GM19351 (cell line): Measurements from ENCODE around the gene CACNG5.

ENCODE experiments used
- ATAC-seq: cut with Tn5 transposase; IDR thresholded peaks from one replicate; pipeline ENCODE4 v1.9.1; 2021; ENCODE audit warnings: mild to moderate bottlenecking, moderate library complexity; ENCODE audit not compliant: unreplicated experiment

CACNG5 gene

DNA sequence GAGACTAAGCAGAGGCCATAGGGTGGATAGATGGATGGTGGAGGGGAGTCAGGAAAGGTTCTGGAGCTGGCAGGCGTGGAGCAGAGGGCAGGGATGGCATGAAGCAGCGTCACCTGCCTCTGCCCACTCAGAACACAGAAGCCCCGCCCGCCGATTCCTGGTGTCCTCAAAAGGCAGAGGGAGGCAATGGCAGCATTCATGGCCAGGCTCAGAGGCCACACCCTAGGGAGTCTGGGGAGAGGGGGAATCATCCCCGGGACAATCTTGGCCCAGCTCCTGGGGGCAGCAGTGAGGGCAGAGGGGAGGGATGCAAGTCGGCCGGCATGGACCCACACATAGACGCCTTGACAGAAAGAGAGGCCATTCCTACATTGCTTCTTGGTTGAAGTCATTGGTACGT lies 68.9 kb downstream of the CACNG5 start:
- ATAC-seq = no peak

DNA sequence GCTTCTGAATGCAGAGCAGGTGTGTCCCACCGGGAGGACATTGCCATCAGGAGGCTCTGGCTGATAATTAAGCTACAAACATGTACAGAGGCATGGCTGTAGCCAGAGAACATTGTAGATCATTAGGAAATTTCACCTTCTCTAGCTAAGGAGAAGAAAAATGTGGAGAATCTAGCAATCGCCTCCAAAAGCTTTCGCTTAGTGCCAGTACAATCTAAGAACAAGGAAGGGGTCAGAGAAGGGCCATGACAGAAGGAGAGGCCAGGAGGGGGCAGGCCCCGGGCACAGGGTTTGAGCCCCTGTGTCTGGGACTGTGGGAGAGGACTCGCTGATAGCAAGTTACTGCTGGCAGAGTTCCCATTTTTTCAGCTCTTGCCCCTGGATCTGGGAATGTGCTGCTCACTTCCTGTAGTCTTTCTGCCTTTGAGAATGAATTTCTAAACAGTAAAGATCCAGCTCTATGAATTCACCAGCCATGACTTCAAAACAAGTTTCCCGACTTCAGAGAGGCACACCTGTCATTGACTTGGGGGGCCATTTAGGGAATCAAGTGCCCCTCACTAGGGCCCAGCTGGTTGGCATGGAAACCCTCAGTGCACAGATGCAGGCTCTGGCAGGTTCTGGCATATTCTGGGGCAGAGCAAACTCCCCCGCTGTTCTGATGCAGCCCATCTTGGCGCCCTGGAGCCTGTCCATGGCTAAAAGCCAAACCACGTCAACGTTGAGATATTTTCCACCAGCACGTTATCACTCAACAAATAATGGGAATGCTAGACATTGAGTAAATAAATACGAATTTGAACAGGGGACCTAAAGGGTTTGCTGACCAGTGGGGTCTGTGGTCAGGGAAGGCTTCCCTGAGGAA lies 70.1 kb downstream of the CACNG5 start:
- no peak for ATAC-seq

DNA sequence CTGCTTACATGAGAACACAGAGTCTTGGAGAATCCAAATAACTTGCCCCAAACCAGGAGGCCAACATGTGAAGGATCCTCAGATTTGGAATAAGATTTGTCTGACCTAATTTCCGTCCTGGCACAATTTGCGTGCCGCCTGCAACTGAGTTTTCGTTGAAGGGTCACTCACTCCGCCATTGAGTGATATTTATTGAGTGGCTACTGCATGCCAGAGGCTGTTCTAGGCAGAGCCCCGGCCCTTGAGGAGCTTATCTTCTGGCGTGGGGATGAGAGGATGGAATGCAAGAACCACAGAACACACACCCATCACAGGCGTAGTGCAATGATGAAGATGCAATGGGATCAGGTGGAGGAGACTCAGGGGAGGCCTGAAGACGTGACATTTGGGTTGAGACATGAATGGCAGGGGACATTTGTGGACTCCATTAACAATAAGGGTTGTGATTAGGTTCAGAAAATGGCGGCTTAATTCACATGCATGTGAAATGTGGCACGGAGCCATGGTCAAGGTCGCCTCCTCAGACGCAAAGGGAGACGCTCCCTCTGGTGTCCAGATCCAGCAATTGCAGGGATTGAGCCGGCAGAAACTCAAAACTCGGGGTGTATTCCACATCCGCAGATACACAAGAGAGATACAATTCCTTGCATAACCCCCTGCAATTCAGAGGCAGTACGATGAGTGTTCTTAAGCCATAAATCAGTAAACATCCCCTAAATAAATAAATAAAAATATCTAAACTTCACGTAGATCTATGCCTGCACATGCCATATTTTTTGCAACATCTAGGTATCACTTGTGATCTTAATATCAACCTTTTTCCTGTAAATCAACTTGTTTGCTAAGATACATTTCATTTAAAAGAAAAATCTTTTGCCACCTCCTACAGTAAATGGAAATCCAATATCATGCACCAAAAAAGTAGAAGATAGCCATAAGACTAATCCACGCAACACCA lies 71.7 kb downstream of the CACNG5 start:
- no peak for ATAC-seq

DNA sequence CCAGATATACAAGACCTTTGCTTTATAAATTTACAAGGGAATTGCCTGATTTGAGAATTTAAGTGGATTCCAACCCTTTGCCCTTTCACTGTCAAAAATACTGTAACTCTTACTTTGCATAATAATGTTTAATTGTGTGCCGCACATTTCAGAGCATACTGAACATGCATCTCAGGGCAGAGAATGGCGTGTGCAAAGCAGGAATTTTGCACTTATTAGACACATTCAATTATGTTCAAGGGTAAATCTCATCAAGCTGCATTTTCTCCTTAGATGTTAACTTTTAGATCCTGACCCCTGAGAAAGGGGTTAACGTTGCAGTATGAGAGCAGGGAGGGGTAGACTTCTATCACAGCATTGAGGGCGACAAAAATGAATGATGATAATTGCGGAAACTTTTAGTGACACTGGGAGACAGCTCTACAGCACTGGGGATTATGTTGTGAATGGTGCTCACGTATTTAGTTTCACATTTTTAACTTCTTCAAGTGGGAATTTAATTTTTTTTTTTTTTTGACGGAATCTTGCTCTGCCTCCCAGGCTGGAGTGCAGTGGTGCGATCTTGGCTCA lies 75.0 kb downstream of the CACNG5 start:
- no peak for ATAC-seq

DNA sequence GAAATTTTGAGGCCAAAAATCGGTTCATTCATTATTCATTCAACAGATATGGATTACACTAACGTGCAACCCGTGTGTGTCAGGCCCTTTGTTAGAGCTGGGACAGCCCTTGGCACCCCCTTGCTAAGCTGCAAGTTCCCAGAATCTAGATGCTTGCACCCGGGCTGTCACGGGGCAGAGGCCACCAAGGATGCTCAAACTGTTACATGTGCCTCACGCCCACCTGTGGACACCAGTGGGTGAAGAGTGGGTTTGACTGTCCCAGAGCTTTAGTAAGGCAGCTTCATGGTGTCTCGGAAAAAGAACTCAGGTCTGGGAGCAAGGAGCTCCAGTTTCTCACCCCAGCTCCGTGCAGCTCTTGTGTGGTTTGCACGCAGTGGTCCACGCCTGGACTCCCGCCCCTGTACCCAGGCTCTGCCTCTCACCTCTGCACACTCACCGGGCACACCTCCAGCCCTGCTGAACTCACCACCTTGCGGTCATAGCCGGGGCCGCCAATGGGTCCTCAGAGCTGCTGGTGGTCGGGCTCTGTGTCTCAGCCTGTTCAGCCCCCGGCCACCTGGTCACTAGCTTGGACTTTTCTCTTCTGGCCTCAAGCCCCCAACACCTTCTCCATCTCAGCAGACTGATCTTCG lies 75.9 kb downstream of the CACNG5 start:
- ATAC-seq = no peak

DNA sequence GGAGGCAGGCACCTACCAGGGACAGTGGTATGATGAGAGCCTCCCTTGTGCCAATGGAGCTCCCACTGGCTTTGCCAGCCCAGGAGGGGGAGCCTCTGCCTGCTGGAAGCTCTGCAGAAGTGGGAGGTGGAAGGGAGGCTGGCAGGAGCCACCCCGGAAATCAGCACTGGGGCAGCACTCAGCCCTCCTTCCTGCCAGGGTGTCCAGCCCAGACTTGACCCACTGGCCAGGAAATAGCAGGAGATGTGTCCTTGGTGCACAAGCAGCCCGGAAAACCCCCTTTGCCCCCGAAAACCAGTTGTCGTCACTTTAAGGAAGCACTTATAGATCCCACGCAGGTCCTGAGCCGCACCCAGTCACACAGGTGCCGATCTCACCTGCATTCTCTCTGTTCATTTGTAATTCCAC lies 80.3 kb downstream of the CACNG5 start:
- no peak for ATAC-seq

DNA sequence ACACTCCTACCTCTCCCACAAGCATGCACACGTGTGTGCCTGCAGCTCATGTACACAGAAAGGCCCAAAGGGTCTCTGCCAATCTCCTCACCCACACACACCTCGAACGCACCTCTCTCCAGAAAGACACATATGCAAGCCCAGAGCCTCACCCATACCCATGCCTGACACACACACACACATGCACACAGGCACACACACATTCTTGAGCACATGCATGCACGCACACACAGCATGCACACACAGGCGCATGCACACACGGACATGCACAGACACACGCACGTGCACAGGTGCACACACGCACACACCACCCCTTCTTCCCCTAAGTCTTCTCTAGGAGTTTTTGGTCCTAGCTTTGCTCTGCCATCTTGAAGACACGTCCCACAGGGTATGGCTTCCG lies 80.9 kb downstream of the CACNG5 start:
- no peak for ATAC-seq

DNA sequence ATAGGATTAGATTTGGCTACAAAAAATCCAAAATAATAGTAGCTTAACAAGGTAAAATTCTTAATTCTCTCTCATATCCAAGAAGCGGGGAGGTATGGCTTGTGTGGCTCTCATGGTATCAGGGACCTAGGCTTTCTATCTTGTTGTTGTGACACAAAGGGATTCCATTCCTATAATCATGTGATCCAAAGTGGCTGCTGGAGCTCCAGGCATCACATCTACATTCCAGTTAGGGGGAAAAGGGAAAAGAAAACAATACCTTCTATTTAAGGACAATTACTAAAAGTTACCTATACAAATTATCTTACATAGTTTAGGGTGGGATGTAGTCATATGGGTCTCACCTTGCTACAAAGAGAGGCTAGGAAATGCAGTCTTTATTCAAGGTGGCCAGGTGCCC lies 82.0 kb downstream of the CACNG5 start:
- ATAC-seq = no peak

DNA sequence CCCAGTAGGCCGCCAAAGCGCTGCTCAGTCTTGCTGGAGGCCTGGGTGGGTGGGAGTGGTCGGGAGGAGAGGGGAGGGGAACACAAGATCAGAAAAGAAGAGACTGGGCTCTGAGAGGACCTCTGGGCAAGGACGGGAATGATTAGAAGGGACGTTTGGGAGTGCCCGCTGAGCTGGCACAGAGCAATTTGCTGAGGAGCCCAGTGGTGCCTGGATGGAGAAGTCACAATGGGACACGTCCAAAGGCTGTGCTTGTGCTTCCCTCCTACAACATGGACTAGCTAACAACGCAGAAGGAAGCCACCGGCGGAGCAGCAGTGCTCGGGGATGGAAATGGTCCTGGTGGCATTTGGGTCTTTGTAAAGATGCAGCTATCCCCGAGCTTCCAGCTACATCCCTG lies 84.0 kb downstream of the CACNG5 start:
- no peak for ATAC-seq

DNA sequence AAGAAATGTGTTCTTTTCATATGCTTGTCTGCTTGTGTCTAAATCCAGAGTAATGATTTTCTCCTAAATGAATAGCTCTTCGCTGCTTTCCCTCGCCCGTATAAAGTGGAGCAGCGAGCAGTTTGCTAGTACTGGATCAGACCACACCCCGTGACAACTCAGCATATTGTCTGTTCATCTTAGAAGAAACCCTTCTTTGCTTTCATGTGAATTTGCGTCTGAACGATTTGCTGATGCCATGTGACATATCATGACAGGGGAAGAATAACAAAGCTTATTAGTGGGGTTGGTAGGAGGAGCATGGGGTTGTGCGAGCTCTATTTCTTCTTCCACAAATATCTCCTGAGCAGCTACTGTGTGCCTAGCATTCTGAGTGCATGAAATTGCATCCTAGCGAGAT lies 85.5 kb downstream of the CACNG5 start:
- no peak for ATAC-seq

DNA sequence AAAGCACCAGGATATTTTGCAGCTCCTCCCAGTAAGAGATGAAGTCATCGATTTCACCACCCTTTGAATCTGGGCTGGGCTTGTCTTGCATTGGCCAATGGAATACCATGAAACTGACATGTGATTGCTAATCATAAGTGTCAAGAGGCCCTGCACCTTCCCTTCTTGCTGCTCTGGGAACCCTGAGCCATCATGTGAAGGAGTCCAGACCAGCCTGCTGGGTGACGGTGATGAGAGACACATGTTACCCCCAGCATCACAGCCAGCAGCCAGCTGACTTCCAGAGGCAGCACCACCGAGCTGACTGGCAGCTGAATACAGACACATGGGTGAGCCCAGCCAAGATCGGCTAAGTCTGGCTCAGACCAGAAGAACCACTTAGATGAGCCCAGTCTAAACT lies 86.0 kb downstream of the CACNG5 start:
- no peak for ATAC-seq

DNA sequence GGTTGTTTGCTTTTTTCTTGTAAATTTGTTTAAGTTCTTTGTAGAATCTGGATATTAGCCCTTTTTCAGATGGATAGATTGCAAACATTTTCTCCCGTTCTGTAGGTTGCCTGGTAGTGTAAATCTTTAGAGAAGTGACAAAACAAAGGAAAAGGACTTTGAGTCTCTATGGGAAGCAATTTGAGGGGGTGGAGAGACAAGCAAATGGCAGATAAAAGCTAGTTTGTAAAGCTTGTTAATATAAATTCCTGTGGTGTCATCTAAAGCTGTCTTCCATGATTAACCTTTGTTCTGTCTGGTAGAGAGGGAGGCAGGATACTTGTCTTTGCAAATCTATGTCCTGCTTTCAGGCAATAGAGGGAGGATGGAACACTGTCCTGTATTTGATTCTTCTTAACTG lies 89.0 kb downstream of the CACNG5 start:
- ATAC-seq = no peak

DNA sequence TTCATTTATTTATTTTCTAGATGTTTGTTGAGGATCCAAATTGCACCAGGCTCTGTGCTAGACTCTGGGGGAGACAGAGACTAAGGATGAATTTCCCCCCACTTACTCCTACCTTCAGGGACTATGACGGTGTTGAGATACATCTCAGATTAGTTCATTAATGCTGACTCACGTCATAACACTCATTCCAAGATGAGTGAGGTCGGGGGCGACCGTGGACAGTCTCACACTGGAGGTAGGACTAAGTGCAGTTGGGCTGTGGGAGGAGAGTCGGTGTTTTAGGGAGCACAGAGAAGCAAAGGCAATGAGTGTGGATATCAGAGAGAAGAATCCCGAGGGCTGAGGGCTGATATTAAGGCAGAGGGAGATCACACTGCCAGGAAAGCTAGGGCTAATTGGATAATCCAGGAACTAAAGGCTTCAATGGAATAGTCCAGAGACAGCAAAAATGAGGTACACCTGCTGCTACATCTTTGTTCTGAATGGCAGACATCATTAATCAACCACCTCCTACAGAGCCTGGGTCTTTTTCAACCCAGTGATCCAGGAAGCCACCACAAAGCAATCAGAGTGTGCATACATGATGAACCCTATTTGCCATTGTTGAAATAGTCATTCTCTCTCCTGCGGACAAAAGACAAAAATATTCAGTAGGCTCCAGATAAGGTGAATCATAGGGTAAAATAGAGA lies 91.0 kb downstream of the CACNG5 start:
- ATAC-seq = no peak

DNA sequence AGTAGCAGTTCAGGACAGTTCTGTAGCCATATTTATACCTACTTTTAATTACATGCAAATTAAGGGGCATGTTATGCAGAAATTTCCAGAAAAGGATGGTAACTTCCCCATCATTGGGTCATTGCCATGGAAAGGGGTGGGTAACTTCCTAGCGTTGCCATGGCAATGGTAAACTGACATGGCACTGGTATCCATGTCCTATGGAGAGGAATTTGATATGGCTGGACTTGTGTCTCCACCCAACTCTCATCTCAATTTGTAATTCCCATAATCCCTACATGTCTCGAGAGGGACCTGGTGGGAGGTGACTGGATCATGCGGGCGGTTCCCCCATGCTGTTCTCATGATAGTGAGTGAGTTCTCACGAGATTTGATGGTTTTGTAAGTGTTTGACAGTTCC lies 94.0 kb downstream of the CACNG5 start:
- ATAC-seq = no peak

DNA sequence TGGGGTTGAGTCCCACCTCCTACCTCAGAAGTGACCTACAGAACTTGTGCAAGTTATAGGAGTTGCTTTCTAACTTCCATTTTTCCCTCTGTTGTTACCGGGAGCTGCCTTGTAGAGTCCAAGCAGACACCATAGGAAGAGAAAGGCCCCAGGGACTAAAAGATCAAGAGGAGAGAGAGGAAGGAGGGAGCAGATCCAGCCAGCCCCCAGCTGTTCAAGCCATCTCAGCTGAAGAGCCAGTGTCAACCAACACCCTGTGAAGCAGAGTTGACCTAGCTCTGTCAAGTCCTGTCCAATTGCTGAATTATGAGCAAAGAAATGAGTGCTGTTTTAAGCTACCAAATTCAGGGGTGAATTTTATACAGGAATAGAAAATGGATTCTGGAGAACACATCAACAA lies 94.7 kb downstream of the CACNG5 start:
- no peak for ATAC-seq

DNA sequence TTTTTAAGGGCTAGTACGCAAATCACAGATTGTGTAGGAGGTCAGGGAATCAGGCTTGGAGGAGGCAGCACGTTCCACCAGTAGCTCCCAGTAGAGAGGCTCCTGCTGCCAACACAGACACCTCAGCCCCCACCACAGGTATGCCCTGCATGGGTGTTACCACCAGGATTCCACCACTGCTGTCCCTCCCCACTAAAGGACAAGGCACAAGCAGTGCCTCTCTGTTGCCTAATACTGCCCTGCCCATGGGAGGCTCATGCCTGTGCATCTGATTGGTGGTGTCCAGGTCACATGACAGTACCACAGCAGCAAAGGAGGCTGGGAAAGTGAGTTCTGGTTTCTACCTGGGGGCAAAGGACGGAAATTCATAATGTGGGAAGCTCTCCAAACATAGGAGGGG lies 96.0 kb downstream of the CACNG5 start:
- ATAC-seq = no peak

DNA sequence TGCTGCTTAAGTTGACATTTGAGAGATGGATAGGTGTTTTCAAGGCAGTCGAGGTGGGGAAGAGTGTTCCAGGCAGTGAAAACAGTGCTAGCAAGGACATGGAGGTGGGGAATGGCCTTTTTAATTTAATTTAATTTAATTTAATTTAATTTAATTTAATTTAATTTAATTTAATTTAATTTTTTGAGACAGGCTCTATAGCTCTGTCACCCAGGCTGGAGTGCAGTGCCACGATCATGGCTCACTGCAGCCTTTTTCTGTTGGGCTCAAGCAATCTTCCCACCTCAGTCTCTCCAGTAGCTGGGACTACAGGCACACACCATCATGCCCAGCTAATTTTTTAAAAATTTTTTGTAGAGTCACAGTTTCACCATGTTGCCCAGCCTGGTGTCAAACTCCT lies 97.4 kb downstream of the CACNG5 start:
- no peak for ATAC-seq

DNA sequence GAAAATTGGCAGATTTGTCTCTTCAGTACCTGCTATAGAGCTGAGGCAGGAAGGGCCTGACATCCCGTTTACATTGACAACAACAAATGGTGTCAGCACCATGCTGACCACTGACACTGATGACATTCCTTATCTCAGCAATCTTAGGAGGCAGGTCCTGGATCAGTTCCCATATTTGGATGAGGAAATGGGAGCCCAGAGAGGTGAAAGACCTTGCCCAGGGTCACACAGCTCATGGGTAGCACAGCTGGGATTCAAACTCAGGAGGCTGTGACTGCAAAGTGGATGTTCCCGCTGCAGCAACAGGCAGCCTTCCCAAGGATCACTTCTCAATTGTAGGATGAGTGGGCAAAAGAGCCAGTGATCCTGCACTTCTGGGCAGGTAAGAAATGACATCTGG lies 99.1 kb downstream of the CACNG5 start:
- ATAC-seq = no peak
